ENCODE measurements around the gene SLIT1.
"Not testable (repeated sequence)": the region's sequence is repeated elsewhere in the genome, so short reads cannot be mapped to it uniquely, and the experiment has no call there.

Gene SLIT1

GRCh38 chr10:97090035-97090434, 95.7 kb downstream of the SLIT1 start:
- DNase-seq (ENCODE audit: low read depth, low spot score), result no peak
- no peak overlapping the region for H3K27ac ChIP-seq

DNA sequence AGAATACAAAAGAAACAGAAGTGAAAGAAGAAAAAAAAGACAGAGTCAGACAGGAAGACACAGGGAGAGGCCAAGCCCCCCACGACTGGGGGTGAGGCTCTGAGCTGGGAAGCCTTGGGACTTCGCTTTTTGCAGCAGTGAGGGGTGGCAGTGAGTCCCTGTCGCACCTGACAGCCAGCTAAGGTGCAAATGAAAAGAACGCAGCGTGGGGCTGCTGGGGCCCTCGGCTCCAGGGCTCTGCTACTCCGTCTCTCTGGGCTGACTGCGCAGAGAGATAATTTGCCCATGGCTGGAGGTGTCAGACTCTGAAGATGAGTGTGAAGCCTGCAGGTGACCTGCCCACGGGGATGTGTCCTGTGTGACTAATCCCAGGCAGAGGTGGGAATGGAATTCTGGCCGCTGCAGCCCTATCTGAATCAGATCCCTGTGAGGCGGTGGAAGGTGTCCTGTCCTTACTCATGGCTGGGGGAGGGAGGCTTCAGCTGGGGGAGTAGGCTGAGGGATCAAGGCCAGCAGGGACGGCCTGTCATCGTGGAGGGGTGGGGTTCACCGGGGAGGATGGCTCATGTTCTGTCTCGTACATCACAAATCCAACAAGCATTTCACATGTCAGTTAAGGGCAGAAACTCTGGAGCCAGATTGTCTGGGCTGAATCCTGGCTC, 96.4 kb downstream of the SLIT1 start:
- DNase-seq (ENCODE audit: low read depth, low spot score), result peak; percentile 43
- no peak overlapping the region for H3K27ac ChIP-seq

DNA sequence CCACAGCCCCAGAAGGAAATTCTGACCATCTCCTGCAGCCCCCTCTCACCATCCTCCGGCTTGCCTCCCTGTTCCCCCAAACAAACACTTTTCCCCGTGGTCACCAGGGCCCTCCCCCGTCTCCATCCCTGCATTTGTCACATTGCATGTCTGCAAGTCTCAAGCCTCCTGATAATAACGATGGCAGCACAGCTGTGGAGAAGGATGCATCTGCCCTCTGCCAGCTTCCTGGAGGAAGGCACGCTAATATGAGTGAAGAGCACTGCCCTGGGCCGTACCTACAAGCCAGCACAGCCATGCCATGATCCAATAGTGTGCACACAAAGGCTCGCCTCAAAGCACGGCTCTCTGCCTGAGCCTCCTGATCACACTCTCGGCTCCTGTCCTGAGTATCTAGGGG, 98.5 kb downstream of the SLIT1 start:
- no peak overlapping the region for H3K27ac ChIP-seq
- no peak for DNase-seq (ENCODE audit: low read depth, low spot score)

GRCh38 chr10:97086530-97086929, 99.2 kb downstream of the SLIT1 start:
- no peak for DNase-seq (ENCODE audit: low read depth, low spot score)

GRCh38 chr10:97083228-97083829, 102.4 kb downstream of the SLIT1 start:
- no peak overlapping the region for H3K27ac ChIP-seq
- no peak for DNase-seq (ENCODE audit: low read depth, low spot score)

More at GRCh38 chr10:97086530-97086929, 99.2 kb downstream of the SLIT1 start:
- H3K27ac ChIP-seq, result no peak overlapping the region

GRCh38 chr10:97082575-97082974, 103.2 kb downstream of the SLIT1 start:
- not testable (repeated sequence) for DNase-seq (ENCODE audit: low read depth, low spot score); H3K27ac ChIP-seq

GRCh38 chr10:97081621-97082235, 104.0 kb downstream of the SLIT1 start:
- no peak for DNase-seq (ENCODE audit: low read depth, low spot score)

DNA sequence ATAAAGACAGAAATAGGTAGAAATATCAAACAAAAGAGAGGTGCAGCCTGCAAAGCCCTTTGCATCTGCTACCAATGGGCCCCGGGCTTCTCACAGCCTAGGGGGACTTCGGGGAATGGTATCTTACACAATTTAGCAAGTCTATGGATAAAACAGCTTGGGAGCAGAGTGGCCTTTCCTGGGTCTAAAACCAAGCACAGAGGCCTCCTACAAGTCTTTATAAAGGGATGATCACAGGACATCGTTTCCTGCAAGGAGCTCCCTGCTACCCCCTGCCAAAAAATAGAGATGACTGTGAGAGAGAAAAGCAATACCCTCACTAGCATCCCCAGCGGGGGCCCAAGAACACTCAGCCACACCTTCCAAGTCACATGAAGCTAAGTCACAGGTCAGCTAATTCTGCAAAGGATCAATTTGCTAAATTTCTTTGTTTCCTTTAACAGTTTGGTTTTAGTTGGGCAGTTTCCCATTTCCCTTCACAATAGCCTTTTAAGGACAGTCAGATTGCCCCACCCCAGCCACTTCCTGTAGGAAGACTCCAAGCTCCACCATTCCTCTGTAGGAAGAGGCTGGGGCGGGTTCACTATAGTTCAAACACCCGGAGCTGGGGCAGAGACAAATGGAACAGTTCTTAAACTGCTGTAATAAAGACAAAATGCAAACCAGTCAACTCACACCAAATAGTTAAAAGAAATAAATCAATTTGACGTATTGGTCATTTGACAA, 105.5 kb downstream of the SLIT1 start:
- H3K27ac ChIP-seq, result no peak overlapping the region
- no peak for DNase-seq (ENCODE audit: low read depth, low spot score)

More at GRCh38 chr10:97081621-97082235, 104.0 kb downstream of the SLIT1 start:
- no peak overlapping the region for H3K27ac ChIP-seq

DNA sequence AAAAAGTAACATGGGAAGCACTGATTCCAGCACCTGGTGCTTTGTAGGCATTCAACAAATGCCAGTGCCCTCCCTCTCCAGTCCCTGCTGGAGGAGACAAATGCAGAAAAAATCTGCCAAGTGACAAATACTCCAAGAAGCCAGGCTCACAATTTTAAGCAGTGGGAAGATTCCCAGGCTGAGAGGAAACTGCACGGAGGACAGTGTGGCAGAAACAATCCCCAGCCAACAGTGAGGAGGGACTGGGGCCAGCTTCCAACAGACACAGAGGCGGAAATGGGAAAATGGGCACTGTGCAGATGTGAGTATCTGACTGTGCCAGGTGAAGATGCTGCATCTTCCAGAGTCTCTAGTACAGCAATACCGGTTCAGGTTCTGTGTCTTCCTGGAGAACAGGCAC, 106.3 kb downstream of the SLIT1 start:
- no peak for DNase-seq (ENCODE audit: low read depth, low spot score)
- no peak overlapping the region for H3K27ac ChIP-seq

- H3K27ac ChIP-seq, result no peak overlapping the region
- no peak for DNase-seq (ENCODE audit: low read depth, low spot score)
Observed at GRCh38 chr10:97078938-97079445, 106.8 kb downstream of the SLIT1 start.

GRCh38 chr10:97078261-97078937, 107.4 kb downstream of the SLIT1 start:
- DNase-seq (ENCODE audit: low read depth, low spot score), result no peak
- H3K27ac ChIP-seq, result no peak overlapping the region

GRCh38 chr10:97076781-97077180, 109.0 kb downstream of the SLIT1 start:
- H3K27ac ChIP-seq, result no peak overlapping the region
- DNase-seq (ENCODE audit: low read depth, low spot score), result no peak

DNA sequence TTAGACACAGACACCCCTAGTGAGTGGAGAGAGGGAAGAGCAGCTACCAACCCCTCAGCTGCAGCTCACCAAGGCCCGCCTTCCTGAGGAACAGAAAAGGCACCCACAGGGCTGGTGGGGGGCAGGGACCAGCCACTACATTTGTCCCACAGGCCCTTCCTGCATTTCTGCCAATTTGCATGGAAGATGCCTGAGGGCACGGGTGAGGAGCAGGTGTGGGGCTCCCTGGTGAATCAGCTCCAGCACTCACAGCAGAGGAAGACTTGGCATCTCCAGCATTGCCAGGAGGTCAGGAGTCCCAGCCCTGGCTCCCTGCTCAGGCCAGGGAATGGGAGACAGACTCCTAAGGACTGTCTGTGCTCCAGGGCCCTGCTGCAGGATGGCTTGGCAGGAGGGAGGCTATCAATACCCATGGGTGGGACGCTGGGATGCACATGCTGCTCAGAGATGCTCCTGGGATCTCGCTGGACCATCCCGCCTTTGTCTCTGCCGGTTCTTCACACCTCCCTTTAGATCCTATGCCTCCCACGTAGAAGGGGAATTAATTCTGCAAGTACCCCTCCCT, 109.7 kb downstream of the SLIT1 start:
- DNase-seq (ENCODE audit: low read depth, low spot score), result no peak
- no peak overlapping the region for H3K27ac ChIP-seq

- no peak overlapping the region for H3K27ac ChIP-seq
- DNase-seq (ENCODE audit: low read depth, low spot score), result no peak
Observed at GRCh38 chr10:97075421-97075820, 110.3 kb downstream of the SLIT1 start.

DNA sequence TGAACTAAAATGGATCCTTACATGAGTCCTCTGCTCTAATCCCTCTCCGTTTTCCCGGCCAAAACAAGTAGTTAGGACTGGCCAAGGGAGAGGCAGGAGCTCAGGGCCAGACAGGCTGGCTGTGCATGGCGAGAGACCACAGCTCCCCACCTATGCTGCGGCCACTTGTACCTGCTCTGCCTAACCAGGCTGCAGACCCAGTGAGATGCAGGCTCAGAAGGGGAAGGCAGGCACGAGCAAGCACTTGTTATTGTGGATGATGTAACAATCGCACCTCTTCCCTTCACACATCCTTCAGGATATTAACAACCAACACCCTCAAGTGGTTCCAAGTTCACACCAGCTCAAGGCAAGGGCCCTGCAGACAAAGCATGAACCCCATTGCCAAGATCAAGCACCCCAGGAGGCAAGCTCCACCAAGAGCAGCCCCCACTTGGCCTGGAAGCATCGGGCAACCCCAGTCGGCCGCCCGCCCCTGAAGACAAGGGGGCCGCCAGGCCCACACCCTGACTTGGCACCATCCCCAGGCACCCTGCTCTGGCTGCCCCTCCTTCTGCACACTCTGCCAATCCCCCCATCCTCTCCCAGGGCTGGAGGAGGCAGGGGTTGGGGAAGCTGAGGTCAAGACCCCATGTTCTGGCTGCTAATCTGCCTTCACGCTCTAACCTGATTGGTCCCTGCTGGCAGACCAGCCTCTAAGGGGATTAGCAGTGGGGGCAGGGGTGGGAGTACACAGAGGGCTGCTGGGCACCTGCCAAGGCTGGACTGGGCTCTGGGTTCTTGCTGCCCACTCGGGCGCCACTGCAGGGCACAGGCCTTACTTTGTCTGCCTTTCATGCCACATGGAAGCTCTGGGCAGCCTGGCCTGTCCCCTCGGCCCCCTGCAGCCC, 111.3 kb downstream of the SLIT1 start:
- DNase-seq (ENCODE audit: low read depth, low spot score), result no peak
- H3K27ac ChIP-seq, result no peak overlapping the region

DNA sequence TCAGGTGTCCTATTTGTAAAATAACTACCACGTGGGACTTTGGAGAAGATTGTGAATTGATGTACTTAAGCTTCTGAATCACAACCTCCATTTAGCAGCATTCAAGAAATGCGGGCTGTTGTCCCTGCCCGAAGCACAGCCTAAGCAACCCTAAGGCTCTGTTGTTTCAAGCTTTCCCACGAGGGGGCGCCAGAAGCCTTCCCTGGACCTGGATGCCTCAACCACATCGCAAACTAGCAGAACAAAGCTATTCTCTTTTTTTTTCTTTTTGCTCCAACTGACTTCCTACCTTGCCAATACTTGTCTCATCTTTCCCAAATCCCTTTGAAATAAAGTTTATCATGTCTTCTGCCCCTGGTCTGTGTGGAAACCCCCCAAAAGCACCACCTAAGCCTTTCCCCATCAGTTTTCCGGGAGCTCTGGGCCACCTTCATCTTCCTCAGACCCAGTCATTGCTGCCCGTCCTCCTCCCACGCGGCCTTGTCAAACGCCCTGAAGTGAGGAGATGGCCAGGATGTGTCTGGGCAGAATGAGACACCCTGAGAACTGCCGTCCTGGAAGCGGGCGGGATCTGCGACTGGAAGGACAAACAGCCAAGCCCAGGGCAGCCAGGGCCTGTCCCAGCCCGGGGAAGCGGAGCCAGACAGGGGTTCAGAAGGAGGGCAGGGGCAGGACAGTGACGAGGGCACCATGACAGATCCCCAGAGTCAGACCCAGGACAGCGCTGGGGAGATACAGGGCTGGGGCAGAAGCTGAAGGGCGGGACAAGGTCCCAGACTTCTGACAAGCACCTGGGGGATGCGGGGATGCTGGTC, 112.7 kb downstream of the SLIT1 start:
- H3K27ac ChIP-seq, result no peak overlapping the region
- DNase-seq (ENCODE audit: low read depth, low spot score), result no peak

DNA sequence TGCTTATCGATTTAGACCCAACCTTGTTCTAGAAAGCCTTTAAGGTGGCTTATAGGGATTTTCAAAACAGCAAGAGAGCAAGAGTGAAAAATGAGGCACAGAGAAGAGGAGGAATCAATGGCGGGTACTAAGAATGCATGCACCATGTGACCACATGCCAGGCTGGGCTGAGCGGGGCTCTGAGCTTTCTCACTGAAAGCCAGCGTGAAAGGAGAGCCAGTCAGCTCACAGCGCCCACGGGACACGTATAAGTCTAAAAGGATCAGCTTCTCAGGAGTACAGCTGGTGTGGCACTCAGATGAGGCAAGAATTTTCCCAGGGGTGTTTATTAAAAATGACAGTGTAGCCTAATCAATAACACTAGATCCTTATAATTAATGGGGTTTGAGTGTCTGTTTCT, 114.3 kb downstream of the SLIT1 start:
- H3K27ac ChIP-seq, result no peak overlapping the region
- no peak for DNase-seq (ENCODE audit: low read depth, low spot score)
